Panc1 (cell line): ENCODE results near the gene KCNIP3.

ENCODE experiments used
- POLR2AphosphoS5 ChIP-seq: IDR thresholded peaks from 2 replicates; pipeline ENCODE4 v1.6.1; 2012; ENCODE audit warnings: mild to moderate bottlenecking, low read depth, low read length, moderate library complexity
- TCF7L2 ChIP-seq: IDR thresholded peaks from 2 replicates; pipeline ENCODE4 v1.6.1; 2011; ENCODE audit warnings: mild to moderate bottlenecking, low read depth, low read length, inconsistent platforms
- TF ChIP-seq, protein P1 (sequence below), 2 experiments: IDR thresholded peaks; 2 replicates each; pipeline ENCODE4 v1.6.1; 2011 to 2012; ENCODE audit warnings: low read depth in 2 of 2, control low read depth in 1 of 2, low read length in 1 of 2, mild to moderate bottlenecking in 1 of 2, moderate library complexity in 1 of 2; ENCODE audit not compliant: insufficient read depth in 1 of 2
- TF ChIP-seq, protein P2 (sequence below): fragments of 450-650 bp; IDR thresholded peaks from 2 replicates; pipeline ENCODE4 v1.5.1; 2017; ENCODE audit warnings: mild to moderate bottlenecking

DNA sequence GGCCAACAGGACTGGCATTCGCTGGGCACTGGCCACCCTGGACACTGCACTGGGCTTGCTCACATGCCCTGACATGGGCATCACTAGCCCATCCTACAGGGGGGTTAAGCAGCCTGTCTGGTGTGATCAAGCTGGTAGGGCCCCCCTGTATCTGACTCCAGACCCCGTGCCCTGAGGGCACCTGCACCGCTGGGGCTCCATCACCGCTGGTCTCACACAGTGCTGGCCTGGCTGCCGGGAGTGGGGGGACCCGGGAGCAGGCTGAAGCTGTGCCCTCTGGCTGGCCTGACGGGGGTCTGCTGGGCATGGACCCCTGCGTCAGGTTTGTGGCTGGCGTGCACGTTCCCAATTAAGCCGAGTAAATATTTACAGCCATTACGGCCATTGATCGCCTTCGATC, 32.3 kb downstream of the KCNIP3 start:
- TF ChIP-seq, protein P1, sequence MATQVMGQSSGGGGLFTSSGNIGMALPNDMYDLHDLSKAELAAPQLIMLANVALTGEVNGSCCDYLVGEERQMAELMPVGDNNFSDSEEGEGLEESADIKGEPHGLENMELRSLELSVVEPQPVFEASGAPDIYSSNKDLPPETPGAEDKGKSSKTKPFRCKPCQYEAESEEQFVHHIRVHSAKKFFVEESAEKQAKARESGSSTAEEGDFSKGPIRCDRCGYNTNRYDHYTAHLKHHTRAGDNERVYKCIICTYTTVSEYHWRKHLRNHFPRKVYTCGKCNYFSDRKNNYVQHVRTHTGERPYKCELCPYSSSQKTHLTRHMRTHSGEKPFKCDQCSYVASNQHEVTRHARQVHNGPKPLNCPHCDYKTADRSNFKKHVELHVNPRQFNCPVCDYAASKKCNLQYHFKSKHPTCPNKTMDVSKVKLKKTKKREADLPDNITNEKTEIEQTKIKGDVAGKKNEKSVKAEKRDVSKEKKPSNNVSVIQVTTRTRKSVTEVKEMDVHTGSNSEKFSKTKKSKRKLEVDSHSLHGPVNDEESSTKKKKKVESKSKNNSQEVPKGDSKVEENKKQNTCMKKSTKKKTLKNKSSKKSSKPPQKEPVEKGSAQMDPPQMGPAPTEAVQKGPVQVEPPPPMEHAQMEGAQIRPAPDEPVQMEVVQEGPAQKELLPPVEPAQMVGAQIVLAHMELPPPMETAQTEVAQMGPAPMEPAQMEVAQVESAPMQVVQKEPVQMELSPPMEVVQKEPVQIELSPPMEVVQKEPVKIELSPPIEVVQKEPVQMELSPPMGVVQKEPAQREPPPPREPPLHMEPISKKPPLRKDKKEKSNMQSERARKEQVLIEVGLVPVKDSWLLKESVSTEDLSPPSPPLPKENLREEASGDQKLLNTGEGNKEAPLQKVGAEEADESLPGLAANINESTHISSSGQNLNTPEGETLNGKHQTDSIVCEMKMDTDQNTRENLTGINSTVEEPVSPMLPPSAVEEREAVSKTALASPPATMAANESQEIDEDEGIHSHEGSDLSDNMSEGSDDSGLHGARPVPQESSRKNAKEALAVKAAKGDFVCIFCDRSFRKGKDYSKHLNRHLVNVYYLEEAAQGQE (IDR thresholded peaks at IDR 0.05; ENCODE audit: insufficient read depth in 1 of 2, low read depth in 2 of 2, low read length in 1 of 2), result no peak
- TF ChIP-seq, protein P2, sequence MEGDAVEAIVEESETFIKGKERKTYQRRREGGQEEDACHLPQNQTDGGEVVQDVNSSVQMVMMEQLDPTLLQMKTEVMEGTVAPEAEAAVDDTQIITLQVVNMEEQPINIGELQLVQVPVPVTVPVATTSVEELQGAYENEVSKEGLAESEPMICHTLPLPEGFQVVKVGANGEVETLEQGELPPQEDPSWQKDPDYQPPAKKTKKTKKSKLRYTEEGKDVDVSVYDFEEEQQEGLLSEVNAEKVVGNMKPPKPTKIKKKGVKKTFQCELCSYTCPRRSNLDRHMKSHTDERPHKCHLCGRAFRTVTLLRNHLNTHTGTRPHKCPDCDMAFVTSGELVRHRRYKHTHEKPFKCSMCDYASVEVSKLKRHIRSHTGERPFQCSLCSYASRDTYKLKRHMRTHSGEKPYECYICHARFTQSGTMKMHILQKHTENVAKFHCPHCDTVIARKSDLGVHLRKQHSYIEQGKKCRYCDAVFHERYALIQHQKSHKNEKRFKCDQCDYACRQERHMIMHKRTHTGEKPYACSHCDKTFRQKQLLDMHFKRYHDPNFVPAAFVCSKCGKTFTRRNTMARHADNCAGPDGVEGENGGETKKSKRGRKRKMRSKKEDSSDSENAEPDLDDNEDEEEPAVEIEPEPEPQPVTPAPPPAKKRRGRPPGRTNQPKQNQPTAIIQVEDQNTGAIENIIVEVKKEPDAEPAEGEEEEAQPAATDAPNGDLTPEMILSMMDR, result no peak
- TF ChIP-seq TCF7L2 (no peak), POLR2AphosphoS5 (no peak)
